ENCODE measurements around the gene HJV.

HJV gene

GRCh38 chr1:145977016-145977415 is 44.5 kb downstream of the HJV start:
- DNase-seq (ENCODE audit: low read depth in 2 of 2): no peak

GRCh38 chr1:145975216-145975615 is 46.3 kb downstream of the HJV start:
- no peak for DNase-seq (ENCODE audit: low read depth in 2 of 2)

DNA sequence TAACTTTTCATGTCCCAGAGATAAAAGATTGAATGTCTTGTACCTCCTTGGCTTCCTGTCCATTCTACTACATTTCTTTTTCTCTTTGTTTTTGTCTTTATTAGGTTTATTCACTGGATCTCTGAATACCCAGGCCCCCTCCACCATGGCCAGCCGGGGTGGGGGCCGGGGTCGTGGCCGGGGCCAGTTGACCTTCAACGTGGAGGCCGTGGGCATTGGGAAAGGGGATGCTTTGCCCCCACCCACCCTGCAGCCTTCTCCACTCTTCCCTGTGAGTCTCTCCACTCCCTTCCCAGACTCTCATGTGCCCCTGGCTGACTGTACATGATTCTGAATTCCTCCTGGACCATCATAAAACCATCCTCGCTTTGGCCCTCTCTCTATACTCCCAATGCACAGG is 46.8 kb downstream of the HJV start:
- DNase-seq (ENCODE audit: low read depth in 2 of 2): no peak

DNA sequence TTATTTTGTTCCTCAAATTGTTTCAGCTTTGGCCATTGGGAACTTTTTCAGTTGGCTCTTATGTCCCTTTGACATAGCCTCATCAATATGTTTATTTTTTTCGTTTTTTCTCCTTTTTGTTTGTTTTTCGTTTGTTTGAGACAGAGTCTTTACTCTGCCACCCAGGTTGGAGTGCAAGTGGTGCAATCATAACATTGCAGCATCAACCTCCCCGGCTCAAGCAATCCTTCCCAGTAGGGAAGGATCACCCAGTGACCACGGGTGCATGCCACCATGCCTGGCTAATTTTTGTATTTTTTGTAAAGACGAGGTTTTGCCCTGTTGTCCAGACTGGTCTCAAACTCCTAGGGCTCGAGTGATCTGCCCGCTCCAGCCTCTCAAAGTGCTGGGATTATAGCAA is 49.0 kb downstream of the HJV start:
- DNase-seq (ENCODE audit: low read depth in 2 of 2): no peak
